H1 (cell line): ENCODE results near the gene RAB3B. TPM values are rescaled to one million over a fixed set of nuclear protein-coding genes. Genes with fewer than 3 reads are reported as not detected.

Experiments
- CTCF ChIA-PET: fragments of 300-600 bp; sonication (Branson Sonifier 250); formaldehyde crosslinking; loops from one replicate; lab custom pipeline; 2021; ENCODE audit not compliant: partially characterized antibody; lab: Charles Lee
- POLR2A ChIA-PET: fragments of 300-600 bp; sonication (Branson Sonifier 250); formaldehyde crosslinking; loops from one replicate; lab custom pipeline; 2021; ENCODE audit warnings: inconsistent platforms; ENCODE audit not compliant: partially characterized antibody; lab: Charles Lee
- DNase-seq, 2 experiments: peaks; one replicate each; pipeline versions ENCODE4 v3.0.0 to v3.0.0-alpha.2; 2010 to 2022; ENCODE audit warnings: low spot score in 2 of 2, low read depth in 1 of 2, mixed read lengths in 1 of 2
- FAIRE-seq: peaks from 2 replicates; lab custom pipeline; 2011; peaks lifted over from hg19 to GRCh38; lab: Jason Lieb, UNC
- H2AFZ ChIP-seq: 2 replicates; pipeline ENCODE4 v1.8.1; 2012; ENCODE audit warnings: low read length, inconsistent platforms
- H2AK5ac ChIP-seq: 2 replicates; pipeline ENCODE4 v1.6.1; 2013; ENCODE audit warnings: low read depth, low read length
- H2BK120ac ChIP-seq: replicated peaks from 2 replicates; pipeline ENCODE3; 2013; ENCODE audit warnings: low read depth, low read length, inconsistent platforms
- H2BK12ac ChIP-seq: 2 replicates; pipeline ENCODE4 v1.6.1; 2013; ENCODE audit warnings: low read depth, low read length
- H2BK15ac ChIP-seq: 2 replicates; pipeline ENCODE4 v1.6.1; 2013; ENCODE audit warnings: low read length
- H2BK20ac ChIP-seq: 2 replicates; pipeline ENCODE4 v1.6.1; 2013; ENCODE audit warnings: low read length
- H2BK5ac ChIP-seq: 2 replicates; pipeline ENCODE4 v1.6.1; 2013; ENCODE audit warnings: low read depth, low read length
- H3K14ac ChIP-seq: 2 replicates; pipeline ENCODE4 v1.6.1; 2013; ENCODE audit warnings: inconsistent platforms; ENCODE audit not compliant: insufficient read length
- H3K18ac ChIP-seq: 2 replicates; pipeline ENCODE4 v1.6.1; 2013; ENCODE audit warnings: low read length; ENCODE audit errors: extremely low read depth
- H3K23ac ChIP-seq: 2 replicates; pipeline ENCODE4 v1.6.1; 2013; ENCODE audit warnings: inconsistent platforms; ENCODE audit not compliant: insufficient read length
- H3K23me2 ChIP-seq: 2 replicates; pipeline ENCODE4 v1.6.1; 2013; ENCODE audit warnings: low read depth, low read length
- H3K27ac ChIP-seq: 2 replicates; pipeline ENCODE4 v1.6.1; 2011; ENCODE audit warnings: low read depth, low read length, inconsistent platforms
- H3K27me3 ChIP-seq, 4 experiments: replicated peaks in 1 of 4; 1 replicate in 1 of 4; 2 replicates in 3 of 4; pipeline versions ENCODE4 v1.6.1 to v1.8.1; 2011 to 2013; ENCODE audit warnings: low read length in 3 of 4, mild to moderate bottlenecking in 3 of 4, inconsistent platforms in 2 of 4, mixed read lengths in 2 of 4, moderate library complexity in 1 of 4; ENCODE audit not compliant: control insufficient read depth in 3 of 4, insufficient read depth in 3 of 4; ENCODE audit errors: extremely low read depth in 1 of 4
- H3K36me3 ChIP-seq, 4 experiments: 2 replicates each; pipeline versions ENCODE4 v1.6.1 to v1.8.1; 2011 to 2013; ENCODE audit warnings: mild to moderate bottlenecking in 4 of 4, low read length in 3 of 4, moderate library complexity in 2 of 4, control low read depth in 1 of 4, inconsistent platforms in 1 of 4; ENCODE audit not compliant: insufficient read depth in 4 of 4, control insufficient read depth in 2 of 4
- H3K4ac ChIP-seq: replicated peaks from 2 replicates; pipeline ENCODE3; 2013; ENCODE audit warnings: low read length, low read depth, mixed read lengths, inconsistent platforms; ENCODE audit not compliant: insufficient read length
- H3K4me1 ChIP-seq, 4 experiments: replicated peaks in 1 of 4; 1 replicate in 1 of 4; 2 replicates in 3 of 4; pipeline versions ENCODE4 v1.6.1 to v1.8.1; 2011 to 2013; ENCODE audit warnings: low read length in 3 of 4, inconsistent platforms in 2 of 4, mixed read lengths in 1 of 4; ENCODE audit not compliant: insufficient read depth in 4 of 4, control insufficient read depth in 3 of 4
- H3K4me2 ChIP-seq, 2 experiments: 2 replicates each; pipeline versions ENCODE4 v1.6.1 to v1.8.1; 2011 to 2013; ENCODE audit warnings: low read depth in 2 of 2, low read length in 2 of 2, control low read depth in 1 of 2, inconsistent platforms in 1 of 2, mild to moderate bottlenecking in 1 of 2; ENCODE audit not compliant: insufficient read depth in 1 of 2
- H3K4me3 ChIP-seq, 4 experiments: fragments of 200-600, 300-600 bp in 1 of 4; sonication (generic), shearing (Covaris generic), sonication (Bioruptor Twin) in 1 of 4; 2 replicates each; pipeline versions ENCODE4 v1.5.1 to v1.8.1; 2011 to 2016; ENCODE audit warnings: low read length in 4 of 4, low read depth in 3 of 4, control low read depth in 2 of 4, inconsistent platforms in 2 of 4, mild to moderate bottlenecking in 2 of 4, mixed read lengths in 1 of 4, moderate library complexity in 1 of 4; ENCODE audit not compliant: insufficient read depth in 2 of 4; ENCODE audit errors: extremely low read depth in 1 of 4
- H3K56ac ChIP-seq: replicated peaks from 2 replicates; pipeline ENCODE3; 2013; ENCODE audit warnings: low read depth, mild to moderate bottlenecking, mixed read lengths, low read length, inconsistent platforms; ENCODE audit not compliant: insufficient read length
- H3K79me1 ChIP-seq: 2 replicates; pipeline ENCODE4 v1.6.1; 2013; ENCODE audit warnings: low read depth, low read length, control low read depth
- H3K79me2 ChIP-seq, 2 experiments: 2 replicates each; pipeline versions ENCODE4 v1.6.1 to v1.8.1; 2012 to 2013; ENCODE audit warnings: low read length in 2 of 2, mild to moderate bottlenecking in 2 of 2, inconsistent platforms in 1 of 2; ENCODE audit not compliant: insufficient read depth in 2 of 2, control insufficient read depth in 1 of 2
- H3K9ac ChIP-seq, 4 experiments: replicated peaks in 1 of 4; 1 replicate in 1 of 4; 2 replicates in 3 of 4; pipeline versions ENCODE4 v1.6.1 to v1.8.1; 2011 to 2013; ENCODE audit warnings: low read depth in 3 of 4, low read length in 3 of 4, control low read depth in 2 of 4, mild to moderate bottlenecking in 2 of 4, moderate library complexity in 2 of 4, inconsistent platforms in 1 of 4; ENCODE audit errors: extremely low read depth in 1 of 4
- H3K9me3 ChIP-seq, 2 experiments: 2 replicates each; pipeline versions ENCODE4 v1.6.1 to v1.8.1; 2012 to 2013; ENCODE audit warnings: mild to moderate bottlenecking in 2 of 2, moderate library complexity in 2 of 2, control low read depth in 1 of 2, inconsistent platforms in 1 of 2, low read depth in 1 of 2, low read length in 1 of 2, mixed read lengths in 1 of 2; ENCODE audit not compliant: insufficient read depth in 2 of 2
- H4K20me1 ChIP-seq, 2 experiments: replicated peaks in 1 of 2; 2 replicates each; pipeline versions ENCODE3 to v1.8.1; 2011 to 2013; ENCODE audit warnings: inconsistent platforms in 2 of 2, low read length in 2 of 2, mild to moderate bottlenecking in 1 of 2; ENCODE audit not compliant: insufficient read depth in 2 of 2, control insufficient read depth in 1 of 2
- H4K5ac ChIP-seq: 2 replicates; pipeline ENCODE4 v1.6.1; 2013; ENCODE audit warnings: low read length, low read depth, mixed read lengths, inconsistent platforms; ENCODE audit not compliant: insufficient read length
- H4K8ac ChIP-seq: 2 replicates; pipeline ENCODE4 v1.8.0; 2013; ENCODE audit warnings: mild to moderate bottlenecking, moderate library complexity, low read length, inconsistent platforms; ENCODE audit not compliant: insufficient read depth; ENCODE audit errors: extremely low read depth
- H4K91ac ChIP-seq: replicated peaks from 2 replicates; pipeline ENCODE3; 2013; ENCODE audit warnings: low read length, mixed read lengths, inconsistent platforms; ENCODE audit not compliant: insufficient read length
- BCL11A ChIP-seq, 2 experiments: IDR thresholded peaks; one replicate each; pipeline ENCODE4 v1.6.1; 2011; ENCODE audit warnings: low read depth in 2 of 2, low read length in 2 of 2, mild to moderate bottlenecking in 2 of 2
- WGBS, 2 experiments: shearing (Covaris generic) in 1 of 2; methylation state at CpG; one replicate each; pipeline versions ENCODE4 v1.1.6 to v1.1.7; 2013 to 2015; ENCODE audit warnings: low lambda C conversion rate in 2 of 2, mixed read lengths in 2 of 2, inconsistent platforms in 1 of 2, low coverage in 1 of 2, missing lambda C conversion rate in 1 of 2; ENCODE audit not compliant: insufficient replicate concordance in 2 of 2, insufficient coverage in 1 of 2, insufficient read length in 1 of 2; ENCODE audit errors: extremely low coverage in 1 of 2, missing lambda C conversion rate in 1 of 2; 5-methylcytosine and 5-hydroxymethylcytosine counted together
- polyA plus RNA-seq, 7 experiments: library from polyadenylated mRNA; depleted of rRNA in 3 of 7; stranded (reverse) in 5 of 7; unstranded in 2 of 7; fragments of >200 nt in 5 of 7; fragments of 200-250 nt in 2 of 7; gene quantifications; 1 replicate in 5 of 7; 2 replicates in 1 of 7; 4 replicates in 1 of 7; pipeline versions ENCODE4 v1.2.1 to v1.2.3, GENCODE V29; 2011 to 2013; ENCODE audit warnings: missing spikeins in 2 of 7, mixed read lengths in 2 of 7
- total RNA-seq: library from RNA; stranded (reverse); fragmentation: NEBNext Ultra II Directional; extraction: Animal tissue kit (Norgen Biotek cat#: 25700); gene quantifications from 2 replicates; pipeline ENCODE4 v1.2.1, GENCODE V29; 2021

Gene RAB3B
- total and polyA plus RNA-seq, 2 of the 8 experiments (the other 6 are each of a cell fraction or from before 2014, with no cell fraction given): 12.5 to 36.8 TPM

GRCh38 chr1:51859333-51859732 is 131.2 kb downstream of the RAB3B start:
- no peak overlapping the region for H3K18ac ChIP-seq
- H2BK12ac ChIP-seq: no peak overlapping the region
- peak overlapping the region; percentile 41; the same call in 1 of the 2 replicates for H2BK5ac ChIP-seq
- no peak overlapping the region for H3K56ac ChIP-seq
- no peaks in the 10 kb centered on the region for H3K27me3 ChIP-seq
- peak overlapping the region; percentile 50; the same call in 1 of the 2 replicates for H2BK20ac ChIP-seq
- H3K23me2 ChIP-seq: no peaks in the 10 kb centered on the region
- no peak overlapping the region for H3K27ac ChIP-seq
- H3K4me3 ChIP-seq: no peak overlapping the region
- no peak overlapping the region for H3K23ac ChIP-seq
- TF ChIP-seq BCL11A (IDR thresholded peaks at IDR 0.05; ENCODE audit: low read depth in 2 of 2, low read length in 2 of 2): no peak
- TF ChIP-seq, all 59 proteins: peak for 0
- Histone ChIP-seq H2AK5ac (peak overlapping the region; percentile 4; the same call in 1 of the 2 replicates), H3K79me1 (peaks cover 6% of the 10 kb centered on the region; the same call in 1 of the 2 replicates), H3K4me1 (peaks cover 0 to 9% (median 6%) of the 10 kb centered on the region in 4 experiments; a peak in 4 of 7 replicates), H4K20me1 (no peaks in the 10 kb centered on the region), H3K4me2 (peak overlapping the region; percentile 22 to 47), H3K14ac (no peak overlapping the region), H3K79me2 (peaks cover 0 to 58% of the 10 kb centered on the region in 2 experiments; a peak in 3 of 4 replicates), H4K5ac (peak overlapping the region; percentile 70), H2AFZ (no peak overlapping the region), H2BK120ac (peak overlapping the region; percentile 16), H4K8ac (no peak overlapping the region), H4K91ac (no peak overlapping the region), H3K9me3 (no peaks in the 10 kb centered on the region), H3K9ac (no peak overlapping the region), H3K36me3 (peaks cover 0 to 6% (median 0%) of the 10 kb centered on the region in 4 experiments; a peak in 1 of 8 replicates), H3K4ac (no peak overlapping the region), H2BK15ac (no peak overlapping the region)
- ChIA-PET CTCF (interaction anchor here (1.0 to 1.9 kb wide), 2 partner anchors 10 to 90 kb away, joined by 3 to 4 read pairs; no protein-coding TSS in a partner anchor), POLR2A (interaction anchor here (0.8 to 2.0 kb wide), 5 partner anchors 11 to 132 kb away, joined by 3 to 5 read pairs (median 3); partner anchors contain the start of gene NRDC)
- 89% methylated on average over 2 of the region's 2 CpGs; no CpG with 5 or more reads in 1 of the 2 experiments for WGBS, 2 experiments
- FAIRE-seq (no peak), DNase-seq (no peak)
